Small intestine (tissue), 7 donors: ENCODE data around the gene CMBL. TPM values are rescaled to one million over a fixed set of nuclear protein-coding genes. Genes with fewer than 3 reads are reported as not detected.
"Not testable (repeated sequence)": the region's sequence is repeated elsewhere in the genome, so short reads cannot be mapped to it uniquely, and the experiment has no call there.

Source experiments
- DNase-seq, 2 donors: peaks; one replicate each; pipeline versions ENCODE4 v3.0.0 to v3.0.0-alpha.2; 2013
- FAIRE-seq: peaks from 2 replicates; lab custom pipeline; 2012; peaks lifted over from hg19 to GRCh38; lab: Jason Lieb, UNC
- H3K27ac ChIP-seq, 3 donors: one replicate each; pipeline ENCODE4 v1.5.1; 2013; ENCODE audit warnings: low read length in 2 of 3, mild to moderate bottlenecking in 2 of 3, control low read depth in 1 of 3, inconsistent platforms in 1 of 3, low read depth in 1 of 3, moderate library complexity in 1 of 3
- H3K27me3 ChIP-seq, 3 donors: one replicate each; pipeline ENCODE4 v1.6.1; 2013; ENCODE audit warnings: low read length in 3 of 3, inconsistent platforms in 1 of 3; ENCODE audit not compliant: control insufficient read depth in 3 of 3, insufficient read depth in 3 of 3
- H3K36me3 ChIP-seq, 3 donors: one replicate each; pipeline ENCODE4 v1.6.1; 2013; ENCODE audit warnings: low read length in 3 of 3, inconsistent platforms in 1 of 3, low read depth in 1 of 3, mild to moderate bottlenecking in 1 of 3, moderate library complexity in 1 of 3; ENCODE audit not compliant: control insufficient read depth in 3 of 3, insufficient read depth in 2 of 3
- H3K4me1 ChIP-seq, 3 donors: one replicate each; pipeline ENCODE4 v1.6.1; 2013; ENCODE audit warnings: low read length in 2 of 3, inconsistent platforms in 1 of 3, low read depth in 1 of 3, mild to moderate bottlenecking in 1 of 3, moderate library complexity in 1 of 3; ENCODE audit not compliant: control insufficient read depth in 3 of 3, insufficient read depth in 2 of 3
- H3K4me3 ChIP-seq, 3 donors: one replicate each; pipeline ENCODE4 v1.5.1; 2013; ENCODE audit warnings: low read length in 3 of 3, control low read depth in 1 of 3, inconsistent platforms in 1 of 3, low read depth in 1 of 3, mild to moderate bottlenecking in 1 of 3, moderate library complexity in 1 of 3
- H3K9me3 ChIP-seq, 2 donors: one replicate each; pipeline ENCODE4 v1.6.1; 2013; ENCODE audit warnings: low read depth in 1 of 2, low read length in 1 of 2; ENCODE audit not compliant: control insufficient read depth in 2 of 2, insufficient read depth in 1 of 2
- WGBS, 3 donors: extraction: QIAGEN DNeasy Blood & Tissue Kit; methylation state at CpG; one replicate each; pipeline ENCODE4 v1.1.7; 2013; 5-methylcytosine and 5-hydroxymethylcytosine counted together
- polyA plus RNA-seq, 4 donors: library from polyadenylated mRNA; stranded (reverse) in 3 of 4; unstranded in 1 of 4; fragments of 200-250 nt in 3 of 4; fragments of 120-200 nt in 1 of 4; gene quantifications; one replicate each; pipeline versions ENCODE4 v1.2.1 to v1.2.3, GENCODE V29; 2013
- donor health status: healthy with polysubstance abuse.
- donor health status: control.
- donor health status: control.
- donor health status: Bipolar disorder and iron deficiency.
- donor health status: healthy.

CMBL gene
- polyA plus RNA-seq, 4 donors, result 81.5 to 516 (median 162) TPM

DNA sequence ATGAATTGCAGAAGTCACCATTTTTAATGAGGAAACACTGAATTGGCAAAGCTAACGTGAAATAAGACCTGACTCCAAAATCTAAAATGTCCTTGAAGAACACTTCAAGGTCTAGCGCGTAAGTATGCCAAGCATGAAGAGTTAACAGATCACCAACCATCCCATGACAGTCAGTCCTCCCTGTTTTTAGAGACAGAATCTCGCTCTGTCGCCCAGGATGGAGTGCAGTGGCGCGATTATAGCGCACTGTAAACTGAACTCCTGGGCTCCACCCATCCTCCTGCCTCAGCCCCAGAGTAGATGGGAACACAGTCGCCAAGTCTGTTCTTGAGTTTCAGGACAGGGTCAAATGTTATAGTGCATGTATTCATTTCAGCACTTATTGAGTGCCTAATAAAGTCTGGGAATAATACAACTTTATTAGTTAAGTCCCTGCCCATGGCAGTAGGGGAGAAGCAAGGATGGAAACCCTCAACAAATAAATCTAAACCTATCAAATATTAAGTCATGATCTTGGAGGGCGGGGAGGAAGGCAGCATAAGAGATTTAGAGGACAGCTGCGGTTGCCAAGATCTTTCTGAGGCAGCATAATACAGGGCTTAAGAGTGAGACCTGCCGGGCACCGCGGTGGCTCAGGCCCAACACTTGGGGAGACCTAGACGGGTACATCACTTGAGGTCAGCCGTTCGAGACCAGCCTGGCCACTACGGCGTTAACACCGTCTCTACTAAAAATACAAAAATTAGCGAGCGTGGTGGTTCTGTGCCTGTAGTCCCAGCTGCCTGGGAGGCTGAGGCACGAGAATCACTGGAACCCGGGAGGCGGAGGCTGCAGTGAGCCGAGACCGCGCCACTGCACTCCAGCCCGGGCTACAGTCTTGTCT is 59.1 kb downstream of the CMBL start:
- DNase-seq (no peak), FAIRE-seq (no peak)
- H3K4me1 ChIP-seq, result peaks cover 16 to 17% (median 17%) of the 10 kb centered on the region in 3 donors
- WGBS, 3 donors, result 51 to 59% (median 54%) methylated on average over 28 to 29 of the region's 29 CpGs
- H3K9me3 ChIP-seq, result peaks cover 0 to 3% of the 10 kb centered on the region in 2 donors
- H3K27ac ChIP-seq, result peak overlapping the region in 2 of 3 donors; percentile 25 to 87
- no peaks in the 10 kb centered on the region for H3K27me3 ChIP-seq
- peaks cover 0 to 6% (median 0%) of the 10 kb centered on the region in 3 donors for H3K36me3 ChIP-seq
- peak overlapping the region; percentile 76 to 86 (median 80) for H3K4me3 ChIP-seq

DNA sequence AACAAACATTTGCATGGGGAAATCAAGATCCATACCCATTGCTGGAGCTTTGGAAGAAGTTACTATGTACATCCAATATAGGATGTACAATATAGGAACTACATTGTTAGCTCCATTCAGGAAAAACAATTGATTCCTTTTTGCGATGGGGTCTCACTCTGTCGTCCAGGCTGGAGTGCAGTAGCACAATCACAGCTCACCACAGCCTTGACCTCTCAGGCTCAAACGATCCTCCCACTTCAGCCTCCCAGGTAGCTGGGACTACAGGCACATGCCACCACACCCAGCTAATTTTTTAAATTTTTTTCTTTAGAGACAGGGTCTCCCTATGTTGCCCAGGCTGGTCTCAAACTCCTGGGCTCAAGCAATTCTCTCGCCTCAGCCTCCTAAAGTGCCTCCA is 60.5 kb downstream of the CMBL start:
- DNase-seq, FAIRE-seq: not testable (repeated sequence)
- WGBS, 3 donors, result 94 to 98% (median 95%) methylated on average over 4 of the region's 4 CpGs

DNA sequence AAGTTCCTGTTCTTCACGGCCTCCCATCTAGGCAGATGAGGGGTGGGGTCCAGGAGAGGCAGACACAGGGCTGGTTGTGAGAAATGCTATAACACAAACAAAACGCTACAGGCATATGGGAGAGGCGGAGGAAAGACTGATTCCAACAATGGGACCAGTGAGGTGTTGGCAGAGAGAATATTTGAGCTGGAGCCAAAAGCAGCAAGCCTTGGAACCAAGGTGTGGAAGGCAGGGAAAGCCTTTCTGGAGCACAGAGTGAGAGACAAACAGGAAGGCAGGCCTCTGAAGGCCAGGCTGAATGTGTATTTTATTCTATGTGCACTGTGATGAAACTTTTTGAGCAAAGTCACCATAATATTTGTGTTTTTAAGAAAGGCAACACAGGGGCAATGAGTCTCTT is 60.9 kb downstream of the CMBL start:
- DNase-seq (no peak), FAIRE-seq (no peak)
- no peak overlapping the region for H3K27ac ChIP-seq
- H3K9me3 ChIP-seq, result peaks cover 0 to 3% of the 10 kb centered on the region in 2 donors
- H3K4me3 ChIP-seq, result no peak overlapping the region
- H3K36me3 ChIP-seq, result no peaks in the 10 kb centered on the region
- H3K4me1 ChIP-seq, result peaks cover 9 to 13% (median 12%) of the 10 kb centered on the region in 3 donors
- H3K27me3 ChIP-seq, result no peaks in the 10 kb centered on the region
- 84 to 93% (median 91%) methylated on average over 3 of the region's 3 CpGs for WGBS, 3 donors

More for the DNA sequence above, 60.5 kb downstream of the CMBL start:
- H3K36me3 ChIP-seq, H3K27ac ChIP-seq, H3K27me3 ChIP-seq, H3K9me3 ChIP-seq, H3K4me3 ChIP-seq: not testable (repeated sequence)
- peaks cover 13 to 17% (median 16%) of the 10 kb centered on the region in 3 donors for H3K4me1 ChIP-seq

DNA sequence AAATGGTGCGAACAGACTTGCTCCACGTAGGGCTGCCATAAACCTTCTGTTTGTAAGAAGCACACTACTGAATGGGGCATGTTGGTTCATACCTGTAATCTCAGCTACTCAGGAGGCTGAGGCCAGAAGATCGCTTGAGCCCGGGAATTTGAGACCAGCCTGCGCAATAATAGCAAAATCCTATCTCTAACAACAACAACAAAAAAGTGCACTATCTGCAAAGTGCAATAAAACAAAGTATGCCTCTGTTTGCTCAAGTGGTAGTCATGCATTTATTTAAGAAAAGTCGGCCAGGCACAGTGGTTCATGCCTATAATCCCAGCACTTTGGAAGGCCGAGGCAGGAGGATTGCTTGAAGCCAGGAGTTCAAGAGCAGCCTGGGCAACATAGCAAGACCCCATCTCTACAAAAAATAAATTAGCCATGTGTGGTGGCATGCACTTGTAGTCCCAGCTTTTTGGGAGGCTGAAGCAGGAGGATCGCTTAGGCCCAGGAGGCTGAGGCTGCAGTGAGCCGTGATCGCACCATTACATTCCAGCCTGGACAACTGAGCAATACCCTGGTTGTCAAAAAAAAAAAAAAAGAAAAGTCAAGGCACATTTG is 63.3 kb downstream of the CMBL start:
- no peak for FAIRE-seq
- H3K4me3 ChIP-seq, result no peak overlapping the region

DNA sequence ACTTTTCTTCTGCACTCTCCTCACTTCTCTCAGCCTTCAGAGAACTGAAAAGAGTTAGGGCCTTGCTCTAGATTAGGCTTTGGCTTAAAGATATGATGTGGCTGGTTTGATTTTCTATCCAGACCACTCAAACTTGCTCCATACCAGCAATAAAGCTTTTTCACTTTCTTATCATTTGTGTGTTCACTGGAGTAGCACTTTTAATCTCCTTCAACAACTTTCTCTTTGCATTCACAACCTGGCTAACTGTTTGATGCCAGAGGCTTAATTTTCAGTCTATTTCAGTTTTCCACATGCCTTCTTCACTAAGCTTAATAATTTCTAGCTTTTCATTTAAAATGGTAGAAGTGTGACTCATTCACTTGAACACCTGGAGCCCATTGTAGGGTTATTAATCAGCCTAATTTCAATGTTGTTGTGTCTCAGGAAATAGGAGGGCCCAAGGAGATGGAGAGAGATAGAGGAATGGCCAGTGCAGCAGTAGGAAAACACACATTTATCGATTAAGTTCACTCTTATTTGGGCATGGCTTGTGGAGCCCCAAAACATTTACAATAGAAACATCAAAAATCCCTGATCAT is 64.0 kb downstream of the CMBL start:
- no peaks in the 10 kb centered on the region for H3K27me3 ChIP-seq
- H3K9me3 ChIP-seq, result peaks cover 0 to 3% of the 10 kb centered on the region in 2 donors
- FAIRE-seq, result no peak
- DNase-seq, result no peak
- 71 to 82% (median 75%) methylated on average over 1 of the region's 1 CpG for WGBS, 3 donors
- no peak overlapping the region for H3K27ac ChIP-seq
- peaks cover 2 to 6% (median 6%) of the 10 kb centered on the region in 3 donors for H3K4me1 ChIP-seq
- peaks cover 0 to 3% (median 2%) of the 10 kb centered on the region in 3 donors for H3K36me3 ChIP-seq
- H3K4me3 ChIP-seq, result no peak overlapping the region

More for the DNA sequence above, 63.3 kb downstream of the CMBL start:
- Histone ChIP-seq H3K27me3 (no peaks in the 10 kb centered on the region), H3K36me3 (no peaks in the 10 kb centered on the region), H3K4me1 (peaks cover 4 to 10% (median 8%) of the 10 kb centered on the region in 3 donors), H3K27ac (no peak overlapping the region), H3K9me3 (peaks cover 0 to 3% of the 10 kb centered on the region in 2 donors)
- DNase-seq, result peak in 1 of 2 donors; percentile 58
- 72 to 84% (median 80%) methylated on average over 10 of the region's 10 CpGs for whole genome bisulfite sequencing, 3 donors

DNA sequence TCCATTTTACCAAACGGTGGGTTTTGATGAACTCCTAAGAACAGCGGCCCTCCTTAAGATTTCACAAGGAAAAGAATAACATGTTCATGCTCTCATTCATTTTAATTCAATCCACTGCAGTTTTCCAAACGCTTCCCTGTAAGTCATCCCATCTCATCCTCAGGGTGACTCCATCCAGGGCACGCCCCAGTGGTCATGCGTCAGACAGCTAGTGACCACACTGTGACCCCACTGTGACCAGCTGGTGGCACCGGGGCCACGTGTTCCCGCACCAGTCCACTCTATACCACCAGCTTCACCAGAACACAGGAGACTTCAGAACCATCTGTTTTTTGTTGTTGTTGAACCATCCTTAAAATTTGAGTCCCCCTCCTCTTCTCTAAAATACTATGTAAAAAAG is 72.4 kb downstream of the CMBL start:
- DNase-seq, result no peak
- no peak overlapping the region for H3K4me3 ChIP-seq
- H3K27ac ChIP-seq, result no peak overlapping the region
- H3K36me3 ChIP-seq, result peaks cover 2 to 33% (median 3%) of the 10 kb centered on the region in 3 donors
- no peak for FAIRE-seq
- no peaks in the 10 kb centered on the region for H3K9me3 ChIP-seq
- H3K4me1 ChIP-seq, result no peaks in the 10 kb centered on the region
- H3K27me3 ChIP-seq, result no peaks in the 10 kb centered on the region
- whole genome bisulfite sequencing, 3 donors, result 93 to 96% (median 93%) methylated on average over 8 of the region's 8 CpGs

DNA sequence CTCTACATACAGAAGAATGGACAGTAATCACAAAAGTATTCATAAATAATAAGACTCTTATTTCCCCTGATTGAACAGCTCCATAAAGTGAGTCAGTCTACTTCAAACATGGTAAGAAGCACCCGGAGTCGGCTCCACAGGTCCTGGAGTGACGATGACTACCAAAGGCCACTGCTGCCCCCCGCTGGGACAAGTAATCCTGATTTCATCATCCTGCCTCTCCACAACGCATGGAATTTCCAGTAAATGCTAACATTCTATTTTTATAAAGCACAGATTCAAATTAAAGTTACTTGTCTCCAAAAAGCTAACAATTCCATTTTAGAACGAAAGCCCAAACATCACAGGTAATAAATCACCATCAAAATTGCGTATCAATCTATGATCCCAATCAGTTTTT is 74.2 kb downstream of the CMBL start:
- Histone ChIP-seq H3K4me3 (no peak overlapping the region), H3K27me3 (no peaks in the 10 kb centered on the region), H3K9me3 (no peaks in the 10 kb centered on the region), H3K36me3 (peaks cover 0 to 34% (median 2%) of the 10 kb centered on the region in 3 donors), H3K27ac (no peak overlapping the region), H3K4me1 (no peaks in the 10 kb centered on the region)
- DNase-seq, result peak; percentile 40 to 55
- 35 to 64% (median 61%) methylated on average over 7 of the region's 7 CpGs for WGBS, 3 donors
- FAIRE-seq, result no peak

DNA sequence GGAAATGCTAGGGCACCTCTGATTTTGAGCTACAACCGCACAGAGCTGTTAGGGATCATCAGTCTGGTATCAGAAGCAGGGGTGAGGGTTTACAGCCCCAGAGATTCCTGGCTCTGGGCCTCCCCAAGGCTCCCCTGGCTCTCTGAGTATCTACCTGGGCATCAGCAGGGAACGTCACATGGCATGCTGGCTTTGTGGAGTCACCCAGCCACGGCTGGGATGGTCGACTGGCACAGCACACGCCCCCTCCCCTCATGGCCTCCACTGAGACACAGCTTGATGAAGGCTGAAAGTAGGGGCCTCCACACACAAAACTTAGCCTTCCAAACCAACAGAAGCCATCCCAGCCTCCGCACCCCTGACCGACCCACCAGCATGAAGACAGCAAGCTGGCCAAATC is 74.7 kb downstream of the CMBL start:
- no peak overlapping the region for H3K27ac ChIP-seq
- 82 to 94% (median 84%) methylated on average over 7 of the region's 7 CpGs for WGBS, 3 donors
- peaks cover 0 to 31% (median 0%) of the 10 kb centered on the region in 3 donors for H3K36me3 ChIP-seq
- H3K4me1 ChIP-seq, result no peaks in the 10 kb centered on the region
- no peaks in the 10 kb centered on the region for H3K9me3 ChIP-seq
- DNase-seq, result no peak
- FAIRE-seq, result no peak
- no peak overlapping the region for H3K4me3 ChIP-seq
- H3K27me3 ChIP-seq, result no peaks in the 10 kb centered on the region
